ENCODE data around the gene MAN2A1. TPM values are rescaled to one million over a fixed set of nuclear protein-coding genes. Genes with fewer than 3 reads are reported as not detected.

Gene MAN2A1
- total RNA-seq, 1 donor from 2014 or later, result 21.3 TPM

DNA sequence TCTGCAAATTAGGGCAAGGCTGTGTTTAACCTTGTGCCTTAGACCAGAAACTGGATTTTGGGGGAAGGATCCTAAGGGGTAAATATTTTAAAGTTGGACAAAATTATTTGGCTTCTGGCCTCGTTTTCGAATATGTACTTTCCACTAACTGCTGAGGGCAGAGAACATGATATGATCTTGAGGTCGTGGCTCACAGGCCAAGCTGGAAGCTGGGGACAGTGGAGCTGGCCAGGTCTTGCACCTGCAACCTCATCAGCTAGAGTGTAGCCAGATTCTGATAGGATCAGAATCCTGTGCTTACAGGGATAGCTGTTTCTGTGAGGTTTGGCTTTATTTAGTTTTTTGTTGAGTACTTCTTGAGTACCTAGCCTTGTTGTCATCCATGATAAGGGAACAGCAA lies 24.9 kb downstream of the MAN2A1 start:
- Mint-ChIP-seq H3K27ac (no peak overlapping the region), H3K4me1 (no peaks in the 10 kb centered on the region), H3K9me3 (no peaks in the 10 kb centered on the region), H3K27me3 (ENCODE audit: low read depth) (no peaks in the 10 kb centered on the region), H3K36me3 (peaks cover 3% of the 10 kb centered on the region), H3K4me3 (no peak overlapping the region)
- no peak for DNase-seq (ENCODE audit: low spot score in 2 of 2, unreplicated experiment in 2 of 2)
- TF ChIP-seq, protein P1, sequence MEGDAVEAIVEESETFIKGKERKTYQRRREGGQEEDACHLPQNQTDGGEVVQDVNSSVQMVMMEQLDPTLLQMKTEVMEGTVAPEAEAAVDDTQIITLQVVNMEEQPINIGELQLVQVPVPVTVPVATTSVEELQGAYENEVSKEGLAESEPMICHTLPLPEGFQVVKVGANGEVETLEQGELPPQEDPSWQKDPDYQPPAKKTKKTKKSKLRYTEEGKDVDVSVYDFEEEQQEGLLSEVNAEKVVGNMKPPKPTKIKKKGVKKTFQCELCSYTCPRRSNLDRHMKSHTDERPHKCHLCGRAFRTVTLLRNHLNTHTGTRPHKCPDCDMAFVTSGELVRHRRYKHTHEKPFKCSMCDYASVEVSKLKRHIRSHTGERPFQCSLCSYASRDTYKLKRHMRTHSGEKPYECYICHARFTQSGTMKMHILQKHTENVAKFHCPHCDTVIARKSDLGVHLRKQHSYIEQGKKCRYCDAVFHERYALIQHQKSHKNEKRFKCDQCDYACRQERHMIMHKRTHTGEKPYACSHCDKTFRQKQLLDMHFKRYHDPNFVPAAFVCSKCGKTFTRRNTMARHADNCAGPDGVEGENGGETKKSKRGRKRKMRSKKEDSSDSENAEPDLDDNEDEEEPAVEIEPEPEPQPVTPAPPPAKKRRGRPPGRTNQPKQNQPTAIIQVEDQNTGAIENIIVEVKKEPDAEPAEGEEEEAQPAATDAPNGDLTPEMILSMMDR (IDR thresholded peaks at IDR 0.05; ENCODE audit: unreplicated experiment), result no peak

DNA sequence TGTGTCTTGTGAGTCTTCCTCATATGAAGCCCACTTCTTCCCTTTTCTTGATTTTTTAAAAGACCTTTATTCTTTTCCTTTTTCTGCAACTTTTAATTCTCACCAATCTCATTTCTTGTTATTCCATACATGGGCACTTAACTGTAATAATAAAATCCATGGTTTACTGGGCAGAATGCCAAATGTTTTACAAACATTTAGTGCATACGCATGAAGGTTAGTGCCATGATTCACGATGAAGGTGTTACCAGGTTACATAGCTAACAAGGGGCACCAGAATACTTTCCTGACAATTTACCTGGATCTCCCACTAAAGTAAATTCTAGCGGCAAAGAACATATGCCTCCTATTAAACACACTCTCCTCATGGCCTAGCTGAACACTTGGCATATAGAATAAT lies 28.5 kb downstream of the MAN2A1 start:
- H3K4me3 Mint-ChIP-seq, result no peak overlapping the region
- H3K4me1 Mint-ChIP-seq, result peaks cover 3% of the 10 kb centered on the region
- DNase-seq (ENCODE audit: low spot score in 2 of 2, unreplicated experiment in 2 of 2), result no peak
- peaks cover 3% of the 10 kb centered on the region for H3K36me3 Mint-ChIP-seq
- TF ChIP-seq, protein P1 (IDR thresholded peaks at IDR 0.05; ENCODE audit: unreplicated experiment), result no peak
- no peaks in the 10 kb centered on the region for H3K27me3 Mint-ChIP-seq (ENCODE audit: low read depth)
- H3K27ac Mint-ChIP-seq, result no peak overlapping the region
- no peaks in the 10 kb centered on the region for H3K9me3 Mint-ChIP-seq

DNA sequence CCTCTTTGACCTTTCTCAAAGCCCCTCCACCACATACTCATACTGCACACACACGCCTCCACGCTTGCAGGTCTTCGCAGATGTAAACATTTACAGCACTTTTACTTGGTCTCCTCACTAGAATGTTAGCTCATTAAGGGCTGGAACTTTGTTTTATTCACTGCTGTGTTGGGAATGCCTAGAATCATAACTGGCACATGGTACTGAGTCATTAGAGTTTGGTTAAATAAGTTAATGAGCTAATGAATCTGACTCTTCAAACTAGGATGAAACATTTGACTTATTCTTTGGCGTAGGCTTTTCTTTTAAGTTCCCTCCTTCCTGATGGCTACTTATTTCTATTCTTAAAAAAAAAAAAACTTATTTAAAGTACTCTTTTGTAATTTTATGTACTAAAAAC lies 28.9 kb downstream of the MAN2A1 start:
- Mint-ChIP-seq H3K27ac (no peak overlapping the region), H3K4me1 (peaks cover 3% of the 10 kb centered on the region), H3K27me3 (ENCODE audit: low read depth) (no peaks in the 10 kb centered on the region), H3K36me3 (peaks cover 3% of the 10 kb centered on the region), H3K9me3 (no peaks in the 10 kb centered on the region), H3K4me3 (no peak overlapping the region)
- no peak for DNase-seq (ENCODE audit: low spot score in 2 of 2, unreplicated experiment in 2 of 2)
- TF ChIP-seq, protein P1 (IDR thresholded peaks at IDR 0.05; ENCODE audit: unreplicated experiment), result no peak

DNA sequence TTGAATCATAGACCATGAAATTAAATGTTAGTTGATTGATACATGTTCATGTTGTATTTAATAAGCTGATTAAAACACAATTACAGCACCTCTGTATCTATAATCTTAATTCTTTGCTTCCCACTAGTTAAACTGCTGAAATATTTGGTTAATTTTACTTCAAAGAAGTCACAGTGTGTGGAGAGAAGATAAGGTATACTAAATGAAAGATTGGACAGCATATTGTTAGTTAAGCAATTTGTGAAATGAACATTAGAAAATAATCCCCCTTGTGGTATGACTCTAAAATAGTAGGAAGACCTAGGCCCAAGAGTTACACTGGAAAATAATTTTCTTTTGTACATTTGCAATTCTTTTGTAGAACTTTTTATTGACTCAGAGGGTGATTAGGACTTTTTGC lies 30.3 kb downstream of the MAN2A1 start:
- no peak for DNase-seq (ENCODE audit: low spot score in 2 of 2, unreplicated experiment in 2 of 2)
- Mint-ChIP-seq H3K27ac (no peak overlapping the region), H3K4me1 (peaks cover 3% of the 10 kb centered on the region), H3K4me3 (no peak overlapping the region), H3K27me3 (ENCODE audit: low read depth) (no peaks in the 10 kb centered on the region), H3K9me3 (no peaks in the 10 kb centered on the region), H3K36me3 (peaks cover 3% of the 10 kb centered on the region)
- TF ChIP-seq, protein P1 (IDR thresholded peaks at IDR 0.05; ENCODE audit: unreplicated experiment), result no peak

DNA sequence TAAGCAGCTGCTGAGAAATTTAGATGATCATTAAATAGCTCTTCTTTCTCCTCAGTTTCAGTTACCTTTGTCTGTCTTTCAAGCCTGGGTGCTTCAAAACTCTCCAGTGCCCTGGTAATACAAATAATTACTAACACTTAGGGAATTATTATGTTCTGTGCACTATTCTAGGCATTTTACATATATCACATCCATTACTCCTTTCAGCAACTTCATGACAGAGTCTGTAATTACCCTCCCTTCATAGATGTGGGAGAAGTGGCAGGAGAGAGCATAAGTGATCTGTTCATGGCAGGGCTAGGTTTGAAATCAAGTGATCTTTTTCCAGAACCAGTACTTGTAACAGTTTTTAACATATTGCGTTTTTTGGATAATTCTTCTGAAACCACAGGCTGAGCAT lies 32.0 kb downstream of the MAN2A1 start:
- Mint-ChIP-seq H3K27me3 (ENCODE audit: low read depth) (no peaks in the 10 kb centered on the region), H3K27ac (no peak overlapping the region), H3K9me3 (no peaks in the 10 kb centered on the region), H3K4me1 (peaks cover 3% of the 10 kb centered on the region), H3K4me3 (no peak overlapping the region), H3K36me3 (peaks cover under 1% of the 10 kb centered on the region)
- TF ChIP-seq, protein P1 (IDR thresholded peaks at IDR 0.05; ENCODE audit: unreplicated experiment), result no peak
- DNase-seq (ENCODE audit: low spot score in 2 of 2, unreplicated experiment in 2 of 2), result no peak

DNA sequence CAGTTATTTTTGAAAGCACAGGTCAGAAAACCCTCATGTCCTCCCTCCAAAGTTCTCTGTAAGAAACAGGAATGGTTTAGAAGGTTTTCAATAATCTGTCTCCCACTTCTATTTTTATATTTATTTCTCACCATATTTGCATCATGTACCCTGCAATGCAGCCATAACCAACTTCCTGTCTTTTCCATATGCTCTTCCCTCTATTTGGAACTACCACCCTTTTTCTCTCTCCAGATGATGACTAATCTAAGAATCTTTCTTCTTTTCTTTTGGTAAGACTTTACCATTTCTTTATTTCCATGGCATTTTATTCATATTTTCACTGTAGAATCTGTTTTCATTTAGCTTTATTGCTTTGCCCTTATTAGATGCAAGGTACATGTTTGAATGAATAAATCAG lies 33.9 kb downstream of the MAN2A1 start:
- H3K4me3 Mint-ChIP-seq, result no peak overlapping the region
- no peak for DNase-seq (ENCODE audit: low spot score in 2 of 2, unreplicated experiment in 2 of 2)
- no peak overlapping the region for H3K27ac Mint-ChIP-seq
- TF ChIP-seq, protein P1 (IDR thresholded peaks at IDR 0.05; ENCODE audit: unreplicated experiment), result no peak
- H3K27me3 Mint-ChIP-seq (ENCODE audit: low read depth), result no peaks in the 10 kb centered on the region
- H3K9me3 Mint-ChIP-seq, result no peaks in the 10 kb centered on the region
- no peaks in the 10 kb centered on the region for H3K36me3 Mint-ChIP-seq
- H3K4me1 Mint-ChIP-seq, result peaks cover 3% of the 10 kb centered on the region
